IMR-90 (cell line): ENCODE data around the gene E2F4. TPM values are rescaled to one million over a fixed set of nuclear protein-coding genes. Genes with fewer than 3 reads are reported as not detected.
A peak's percentile ranks its signal among the peaks of the same experiment; 100 is the strongest.

Experiments
- ATAC-seq: fragments of 200-7000 bp; cut with Tn5 transposase; 2 replicates; pipeline ENCODE4 v1.9.1; 2020; ENCODE audit warnings: low read depth, mild to moderate bottlenecking, moderate library complexity
- Bru-seq: library from RNA; stranded (reverse); fragments of 400-500 nt; gene quantifications from one replicate; lab custom pipeline; 2021; lab: Mats Ljungman, UMichigan
- BruChase-seq, 2 experiments: library from RNA; stranded (reverse); fragments of 400-500 nt; gene quantifications; one replicate each; lab custom pipeline; 2021; lab: Mats Ljungman, UMichigan
- BruUV-seq: library from RNA; stranded (reverse); fragments of 400-500 nt; replicated peaks from 2 replicates; lab custom pipeline; 2021; lab: Mats Ljungman, UMichigan
- CTCF ChIA-PET: fragments of 300-600 bp; formaldehyde crosslinking; extraction: SDS; loops from one replicate; lab custom pipeline; 2021; ENCODE audit warnings: antibody characterized with exemption; lab: Yijun Ruan, JAX
- POLR2A ChIA-PET: fragments of 300-600 bp; sonication (Branson Sonifier 250); formaldehyde crosslinking; loops from one replicate; lab custom pipeline; 2022; ENCODE audit warnings: antibody characterized with exemption; ENCODE audit not compliant: unreplicated experiment; lab: Charles Lee
- DNase-seq: peaks from one replicate; pipeline ENCODE4 v3.0.0; 2013
- H2AFZ ChIP-seq: replicated peaks from 2 replicates; pipeline ENCODE3; 2013; ENCODE audit warnings: low read length, mild to moderate bottlenecking; ENCODE audit not compliant: poor library complexity
- H2AK5ac ChIP-seq: 2 replicates; pipeline ENCODE4 v1.6.1; 2013; ENCODE audit warnings: low read depth, low read length, inconsistent platforms
- H2AK9ac ChIP-seq: replicated peaks from 2 replicates; pipeline ENCODE3; 2013; ENCODE audit warnings: mild to moderate bottlenecking, low read depth, low read length, moderate library complexity; ENCODE audit not compliant: poor library complexity
- H2BK120ac ChIP-seq: 2 replicates; pipeline ENCODE4 v1.6.1; 2013; ENCODE audit warnings: low read depth, low read length, inconsistent platforms
- H2BK15ac ChIP-seq: 3 replicates; pipeline ENCODE4 v1.6.1; 2013; ENCODE audit warnings: low read depth, low read length, inconsistent platforms
- H2BK20ac ChIP-seq: 2 replicates; pipeline ENCODE4 v1.6.1; 2013; ENCODE audit warnings: low read depth, mild to moderate bottlenecking, inconsistent platforms, low read length, moderate library complexity
- H2BK5ac ChIP-seq: 2 replicates; pipeline ENCODE4 v1.6.1; 2013; ENCODE audit warnings: mild to moderate bottlenecking, low read depth, low read length, inconsistent platforms; ENCODE audit not compliant: poor library complexity, severe bottlenecking
- H3K14ac ChIP-seq: replicated peaks from 2 replicates; pipeline ENCODE4 v1.6.1; 2013; ENCODE audit warnings: low read depth, low read length, inconsistent platforms
- H3K18ac ChIP-seq: 2 replicates; pipeline ENCODE4 v1.6.1; 2013; ENCODE audit warnings: low read depth, low read length, control low read depth
- H3K23ac ChIP-seq: 2 replicates; pipeline ENCODE4 v1.6.1; 2013; ENCODE audit warnings: low read depth, low read length, inconsistent platforms
- H3K27ac ChIP-seq: 2 replicates; pipeline ENCODE4 v1.5.1; 2013; ENCODE audit warnings: mild to moderate bottlenecking, control low read depth, low read length; ENCODE audit not compliant: insufficient read depth
- H3K27me3 ChIP-seq: 2 replicates; pipeline ENCODE4 v1.6.1; 2013; ENCODE audit warnings: low read length; ENCODE audit not compliant: control insufficient read depth, insufficient read depth
- H3K36me3 ChIP-seq: 2 replicates; pipeline ENCODE4 v1.6.1; 2013; ENCODE audit warnings: low read length, mixed read lengths; ENCODE audit not compliant: control insufficient read depth, insufficient read depth
- H3K4ac ChIP-seq: 2 replicates; pipeline ENCODE4 v1.6.1; 2013; ENCODE audit warnings: low read depth, low read length, inconsistent platforms
- H3K4me1 ChIP-seq: 2 replicates; pipeline ENCODE4 v1.6.1; 2013; ENCODE audit warnings: low read length, mixed read lengths; ENCODE audit not compliant: control insufficient read depth, insufficient read depth
- H3K4me2 ChIP-seq: 2 replicates; pipeline ENCODE4 v1.6.1; 2013; ENCODE audit warnings: low read depth, mild to moderate bottlenecking, control low read depth, low read length, moderate library complexity
- H3K4me3 ChIP-seq: 2 replicates; pipeline ENCODE4 v1.5.1; 2013; ENCODE audit warnings: low read depth, mild to moderate bottlenecking, control low read depth, low read length, moderate library complexity; ENCODE audit not compliant: insufficient read depth
- H3K56ac ChIP-seq: 2 replicates; pipeline ENCODE4 v1.6.1; 2013; ENCODE audit warnings: low read length, inconsistent platforms; ENCODE audit not compliant: insufficient read depth; ENCODE audit errors: extremely low read depth
- H3K79me1 ChIP-seq, 2 experiments: 2 replicates each; pipeline ENCODE4 v1.6.1; 2013; ENCODE audit warnings: low read length in 2 of 2, inconsistent platforms in 1 of 2, low read depth in 1 of 2
- H3K9ac ChIP-seq: 2 replicates; pipeline ENCODE4 v1.6.1; 2013; ENCODE audit warnings: low read depth, low read length, control low read depth
- H3K9me1 ChIP-seq: 2 replicates; pipeline ENCODE4 v1.6.1; 2013; ENCODE audit warnings: low read length, inconsistent platforms; ENCODE audit not compliant: insufficient read depth
- H3K9me3 ChIP-seq: 2 replicates; pipeline ENCODE4 v1.6.1; 2013; ENCODE audit warnings: low read length; ENCODE audit not compliant: control insufficient read depth, insufficient read depth
- H4K20me1 ChIP-seq: 2 replicates; pipeline ENCODE4 v1.6.1; 2013; ENCODE audit warnings: low read length, inconsistent platforms; ENCODE audit not compliant: insufficient read depth
- H4K5ac ChIP-seq: 2 replicates; pipeline ENCODE4 v1.6.1; 2013; ENCODE audit warnings: mild to moderate bottlenecking, low read depth, low read length, control low read depth
- H4K8ac ChIP-seq, 2 experiments: 2 replicates each; pipeline ENCODE4 v1.6.1; 2013; ENCODE audit warnings: low read depth in 2 of 2, low read length in 2 of 2, control low read depth in 1 of 2, inconsistent platforms in 1 of 2
- H4K91ac ChIP-seq: 2 replicates; pipeline ENCODE4 v1.6.1; 2013; ENCODE audit warnings: low read depth, low read length, inconsistent platforms; ENCODE audit not compliant: insufficient read depth
- BHLHE40 ChIP-seq: fragments of 150-350 bp; IDR thresholded peaks from 2 replicates; pipeline ENCODE4 v1.6.1; 2016; ENCODE audit warnings: mild to moderate bottlenecking, low read depth, low read length
- CEBPB ChIP-seq: IDR thresholded peaks from 2 replicates; pipeline ENCODE4 v1.6.1; 2012; ENCODE audit warnings: low read depth, low read length, improper control_type of control experiment
- FOS ChIP-seq: fragments of 150-350 bp; IDR thresholded peaks from 2 replicates; pipeline ENCODE4 v1.6.1; 2016; ENCODE audit warnings: low read depth, low read length
- MAFK ChIP-seq: IDR thresholded peaks from 2 replicates; pipeline ENCODE4 v1.6.1; 2012; ENCODE audit warnings: low read depth, low read length, improper control_type of control experiment
- MAZ ChIP-seq: IDR thresholded peaks from 2 replicates; pipeline ENCODE4 v1.6.1; 2012; ENCODE audit warnings: low read depth, mild to moderate bottlenecking, low read length, improper control_type of control experiment, moderate library complexity, borderline replicate concordance
- MXI1 ChIP-seq: IDR thresholded peaks from 2 replicates; pipeline ENCODE4 v1.6.1; 2012; ENCODE audit warnings: low read depth, mild to moderate bottlenecking, low read length, moderate library complexity, borderline replicate concordance
- NFE2L2 ChIP-seq: fragments of 150-350 bp; IDR thresholded peaks from 2 replicates; pipeline ENCODE4 v1.6.1; 2016; ENCODE audit warnings: low read depth, mild to moderate bottlenecking, low read length
- POLR2A ChIP-seq: IDR thresholded peaks from 2 replicates; pipeline ENCODE4 v1.6.1; 2012; ENCODE audit warnings: mild to moderate bottlenecking, low read depth, low read length
- RAD21 ChIP-seq: IDR thresholded peaks from 2 replicates; pipeline ENCODE4 v1.6.1; 2012; ENCODE audit warnings: low read length, improper control_type of control experiment
- RFX5 ChIP-seq: IDR thresholded peaks from 2 replicates; pipeline ENCODE4 v1.8.0; 2012; ENCODE audit warnings: low read depth, mild to moderate bottlenecking, low read length, moderate library complexity
- SMC3 ChIP-seq: fragments of 150-350 bp; IDR thresholded peaks from 2 replicates; pipeline ENCODE4 v1.6.1; 2016; ENCODE audit warnings: low read depth, mild to moderate bottlenecking, antibody characterized with exemption, low read length, moderate library complexity
- WGBS, 2 experiments: methylation state at CpG; one replicate each; pipeline versions ENCODE4 v1.1.5 to v1.1.7; 2013; ENCODE audit warnings: missing lambda C conversion rate in 2 of 2; ENCODE audit not compliant: insufficient read length in 1 of 2; ENCODE audit errors: extremely low coverage in 2 of 2; 5-methylcytosine and 5-hydroxymethylcytosine counted together
- dilution Hi-C: fragments of 300-500 bp; cut with HindIII; formaldehyde crosslinking; loops from one replicate; pipeline ENCODE4 v1.14.3; 2018; ENCODE audit warnings: low sequenced_read_pairs; ENCODE audit not compliant: unreplicated experiment
- in situ Hi-C: fragments of 300-500 bp; cut with MboI; formaldehyde crosslinking; loops from 3 replicates; pipeline ENCODE4 v1.14.3; 2019; ENCODE audit warnings: low sequenced_read_pairs, inconsistent platforms, mixed read lengths
- intact Hi-C: fragments of 100-400 bp; cut with micrococcal nuclease; formaldehyde crosslinking; loops from 2 replicates; pipeline ENCODE4 v1.10.0; 2022
- long read RNA-seq: library from polyadenylated mRNA; unstranded; transcript quantifications from one replicate; pipeline ENCODE4 v2.0.0, GENCODE V29; 2021; ENCODE audit not compliant: unreplicated experiment
- polyA plus RNA-seq, 3 experiments: library from polyadenylated mRNA; depleted of rRNA; stranded (reverse); fragments of >200 nt; gene quantifications; 2 replicates each; pipeline ENCODE4 v1.2.3, GENCODE V29; 2012; ENCODE audit warnings: low replicate concordance in 1 of 3
- total RNA-seq: library from RNA; depleted of rRNA; stranded (reverse); fragments of >200 nt; gene quantifications from 2 replicates; pipeline ENCODE4 v1.2.3, GENCODE V29; 2012; rRNA removed
- TF ChIP-seq, protein P1 (sequence below): fragments of 150-350 bp; IDR thresholded peaks from 2 replicates; pipeline ENCODE4 v1.6.1; 2017; ENCODE audit warnings: mild to moderate bottlenecking, antibody characterized with exemption, low read length, low read depth

E2F4 gene, protein sequence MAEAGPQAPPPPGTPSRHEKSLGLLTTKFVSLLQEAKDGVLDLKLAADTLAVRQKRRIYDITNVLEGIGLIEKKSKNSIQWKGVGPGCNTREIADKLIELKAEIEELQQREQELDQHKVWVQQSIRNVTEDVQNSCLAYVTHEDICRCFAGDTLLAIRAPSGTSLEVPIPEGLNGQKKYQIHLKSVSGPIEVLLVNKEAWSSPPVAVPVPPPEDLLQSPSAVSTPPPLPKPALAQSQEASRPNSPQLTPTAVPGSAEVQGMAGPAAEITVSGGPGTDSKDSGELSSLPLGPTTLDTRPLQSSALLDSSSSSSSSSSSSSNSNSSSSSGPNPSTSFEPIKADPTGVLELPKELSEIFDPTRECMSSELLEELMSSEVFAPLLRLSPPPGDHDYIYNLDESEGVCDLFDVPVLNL
- total RNA-seq (57.5 and 63.4 TPM in 2 replicates), polyA plus RNA-seq (2012; rRNA removed) (103 and 106 TPM in 2 replicates), Bru-seq, nascent RNA (percentile 70 among the genes with signal in this experiment), BruChase-seq, experiment 1, labeled RNA remaining after a 6-hour chase (percentile 78 among the genes with signal in this experiment), BruChase-seq, experiment 2, labeled RNA remaining after a 2-hour chase (percentile 74 among the genes with signal in this experiment)
- polyA plus RNA-seq (2012; cell fraction: cytosol; rRNA removed), result 82.1 and 82.4 TPM in 2 replicates
- 415 and 587 TPM in 2 replicates for polyA plus RNA-seq (2012; cell fraction: nucleus; rRNA removed; ENCODE audit: low replicate concordance)
- long read RNA-seq, transcript E2F4-201 (10 exons, 2,096 nt), result major isoform, 50 of 81 reads
- long read RNA-seq, partial matches to known transcripts, result 7 of 81 reads
- long read RNA-seq, other reads (novel, unspliced or antisense), result 22 of 81 reads

DNA sequence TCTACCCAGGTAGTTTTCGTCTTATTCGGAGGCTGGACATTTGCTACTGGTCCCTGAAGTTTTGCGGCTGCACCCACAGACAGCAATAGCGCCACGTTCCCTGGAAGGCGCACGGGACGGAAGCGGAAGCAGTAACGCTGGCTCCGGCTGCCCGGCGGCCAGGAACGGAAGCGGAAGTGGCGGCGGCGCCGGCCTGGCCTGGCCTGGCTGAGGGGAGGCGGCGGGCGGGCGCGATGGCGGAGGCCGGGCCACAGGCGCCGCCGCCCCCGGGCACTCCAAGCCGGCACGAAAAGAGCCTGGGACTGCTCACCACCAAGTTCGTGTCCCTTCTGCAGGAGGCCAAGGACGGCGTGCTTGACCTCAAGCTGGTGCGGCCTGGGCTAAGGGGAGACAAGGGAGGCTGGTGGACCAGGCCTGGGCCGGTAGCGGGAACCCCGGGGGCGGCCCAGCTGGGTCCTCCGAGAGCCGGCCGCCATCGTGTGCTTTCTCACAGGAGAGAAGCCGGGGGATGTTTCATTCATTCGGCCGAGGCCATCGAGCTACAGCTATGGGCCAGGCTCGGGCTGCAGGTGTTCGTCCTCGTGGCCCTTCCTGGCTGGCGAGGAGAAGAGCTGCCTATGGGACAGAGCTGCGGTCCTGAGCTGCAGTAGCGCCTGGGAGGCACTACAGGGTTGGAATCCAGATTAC, at the start of gene E2F4:
E2F4 (plus strand) TSS at position 161 of the 687 bp plus-strand sequence; CDS start at position 234, 73 bp downstream.
- peaks cover 25 to 54% of the 10 kb centered on the region in 2 experiments for H3K79me1 ChIP-seq
- H3K23ac ChIP-seq, result peak within 1 kb of the TSS; percentile 80
- H4K5ac ChIP-seq, result peak within 1 kb of the TSS; percentile 85
- H3K56ac ChIP-seq, result peak within 1 kb of the TSS; percentile 69
- intact Hi-C loops (no loop called here), dilution Hi-C loops (no loop called here), in situ Hi-C loops (no loop called here)
- H3K9me3 ChIP-seq, result no peaks in the 10 kb centered on the region
- peak within 1 kb of the TSS; percentile 93 for H4K91ac ChIP-seq
- WGBS, 2 experiments, result 0% methylated on average over 20 of the region's 54 CpGs; no CpG with 5 or more reads in 1 of the 2 experiments
- peak within 1 kb of the TSS; percentile 97 for H3K14ac ChIP-seq
- TSS peak; percentile 82 for BruUV-seq
- H4K8ac ChIP-seq, result peak within 1 kb of the TSS; percentile 83 to 98
- H3K27ac ChIP-seq, result peak within 1 kb of the TSS; percentile 95
- ChIA-PET POLR2A (no interaction called here), CTCF (interaction anchor here (0.6 kb wide), 1 partner anchor 225 kb away, joined by 3 read pairs; no protein-coding TSS in a partner anchor)
- no peaks in the 10 kb centered on the region for H3K27me3 ChIP-seq
- H3K9me1 ChIP-seq, result peaks cover 23% of the 10 kb centered on the region
- DNase-seq (peak; percentile 92), ATAC-seq (peak; percentile 94)
- peak within 1 kb of the TSS; percentile 93 for H3K4me2 ChIP-seq
- peak within 1 kb of the TSS; percentile 95 for H3K4me3 ChIP-seq
- peak within 1 kb of the TSS; percentile 92 for H2AK5ac ChIP-seq
- H2AFZ ChIP-seq, result peak within 1 kb of the TSS; percentile 98
- H2AK9ac ChIP-seq, result peak within 1 kb of the TSS; percentile 100
- H2BK15ac ChIP-seq, result peak within 1 kb of the TSS; percentile 42; the same call in 1 of the 3 replicates
- peak within 1 kb of the TSS; percentile 37; the same call in 1 of the 2 replicates for H2BK20ac ChIP-seq
- H3K36me3 ChIP-seq, result peaks cover 37% of the 10 kb centered on the region
- peak within 1 kb of the TSS; percentile 93 for H3K4ac ChIP-seq
- peaks cover 28% of the 10 kb centered on the region for H4K20me1 ChIP-seq
- H3K4me1 ChIP-seq, result peaks cover 15% of the 10 kb centered on the region
- H3K18ac ChIP-seq, result peak within 1 kb of the TSS; percentile 58
- H2BK5ac ChIP-seq, result peak within 1 kb of the TSS; percentile 88
- H2BK120ac ChIP-seq, result peak within 1 kb of the TSS; percentile 58; the same call in 1 of the 2 replicates
- peak within 1 kb of the TSS; percentile 98 for H3K9ac ChIP-seq
- TF ChIP-seq RAD21, result no peak
- no peak; the same call in 1 of the 2 replicates for TF ChIP-seq MAZ
- TF ChIP-seq NFE2L2, result no peak
- TF ChIP-seq, protein P1, sequence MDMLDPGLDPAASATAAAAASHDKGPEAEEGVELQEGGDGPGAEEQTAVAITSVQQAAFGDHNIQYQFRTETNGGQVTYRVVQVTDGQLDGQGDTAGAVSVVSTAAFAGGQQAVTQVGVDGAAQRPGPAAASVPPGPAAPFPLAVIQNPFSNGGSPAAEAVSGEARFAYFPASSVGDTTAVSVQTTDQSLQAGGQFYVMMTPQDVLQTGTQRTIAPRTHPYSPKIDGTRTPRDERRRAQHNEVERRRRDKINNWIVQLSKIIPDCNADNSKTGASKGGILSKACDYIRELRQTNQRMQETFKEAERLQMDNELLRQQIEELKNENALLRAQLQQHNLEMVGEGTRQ, result peak; percentile 65; the same call in 1 of the 2 replicates
- TF ChIP-seq SMC3, result 0 out of 2 replicates have a peak, but pooled peaks have one; percentile 12
- TF ChIP-seq FOS, result no peak
- TF ChIP-seq MAFK, result no peak
- peak; percentile 94 for TF ChIP-seq BHLHE40
- peak; percentile 67 for TF ChIP-seq POLR2A
- no peak for TF ChIP-seq CEBPB
- TF ChIP-seq MXI1, result peak; percentile 79
- no peak for TF ChIP-seq RFX5
